ENCODE measurements around the gene IGLL1.

GRCh38 chr22:23591201-23591791 lies 11.2 kb upstream of the IGLL1 start:
- peak in 2 of 3 experiments; percentile 31 to 58 for TF ChIP-seq CTCF (IDR thresholded peaks at IDR 0.05)
- TF ChIP-seq POLR2AphosphoS5 (IDR thresholded peaks at IDR 0.05; ENCODE audit: insufficient read depth in 1 of 2, low read depth in 1 of 2): no peak
- no peak for TF ChIP-seq POLR2A (IDR thresholded peaks at IDR 0.05)

Measured in vagina (tissue), 2 donors.